SIG-M5 treated with dmso at 0.1 percent for 504 hours (cell line): ENCODE measurements around the gene ADGRA3.

Experiments used
- DNase-seq: peaks from one replicate; lab custom pipeline; 2025; ENCODE audit not compliant: unreplicated experiment; lab: John Stamatoyannopoulos, UW

Gene ADGRA3, protein sequence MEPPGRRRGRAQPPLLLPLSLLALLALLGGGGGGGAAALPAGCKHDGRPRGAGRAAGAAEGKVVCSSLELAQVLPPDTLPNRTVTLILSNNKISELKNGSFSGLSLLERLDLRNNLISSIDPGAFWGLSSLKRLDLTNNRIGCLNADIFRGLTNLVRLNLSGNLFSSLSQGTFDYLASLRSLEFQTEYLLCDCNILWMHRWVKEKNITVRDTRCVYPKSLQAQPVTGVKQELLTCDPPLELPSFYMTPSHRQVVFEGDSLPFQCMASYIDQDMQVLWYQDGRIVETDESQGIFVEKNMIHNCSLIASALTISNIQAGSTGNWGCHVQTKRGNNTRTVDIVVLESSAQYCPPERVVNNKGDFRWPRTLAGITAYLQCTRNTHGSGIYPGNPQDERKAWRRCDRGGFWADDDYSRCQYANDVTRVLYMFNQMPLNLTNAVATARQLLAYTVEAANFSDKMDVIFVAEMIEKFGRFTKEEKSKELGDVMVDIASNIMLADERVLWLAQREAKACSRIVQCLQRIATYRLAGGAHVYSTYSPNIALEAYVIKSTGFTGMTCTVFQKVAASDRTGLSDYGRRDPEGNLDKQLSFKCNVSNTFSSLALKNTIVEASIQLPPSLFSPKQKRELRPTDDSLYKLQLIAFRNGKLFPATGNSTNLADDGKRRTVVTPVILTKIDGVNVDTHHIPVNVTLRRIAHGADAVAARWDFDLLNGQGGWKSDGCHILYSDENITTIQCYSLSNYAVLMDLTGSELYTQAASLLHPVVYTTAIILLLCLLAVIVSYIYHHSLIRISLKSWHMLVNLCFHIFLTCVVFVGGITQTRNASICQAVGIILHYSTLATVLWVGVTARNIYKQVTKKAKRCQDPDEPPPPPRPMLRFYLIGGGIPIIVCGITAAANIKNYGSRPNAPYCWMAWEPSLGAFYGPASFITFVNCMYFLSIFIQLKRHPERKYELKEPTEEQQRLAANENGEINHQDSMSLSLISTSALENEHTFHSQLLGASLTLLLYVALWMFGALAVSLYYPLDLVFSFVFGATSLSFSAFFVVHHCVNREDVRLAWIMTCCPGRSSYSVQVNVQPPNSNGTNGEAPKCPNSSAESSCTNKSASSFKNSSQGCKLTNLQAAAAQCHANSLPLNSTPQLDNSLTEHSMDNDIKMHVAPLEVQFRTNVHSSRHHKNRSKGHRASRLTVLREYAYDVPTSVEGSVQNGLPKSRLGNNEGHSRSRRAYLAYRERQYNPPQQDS (N-terminal part only)

DNA sequence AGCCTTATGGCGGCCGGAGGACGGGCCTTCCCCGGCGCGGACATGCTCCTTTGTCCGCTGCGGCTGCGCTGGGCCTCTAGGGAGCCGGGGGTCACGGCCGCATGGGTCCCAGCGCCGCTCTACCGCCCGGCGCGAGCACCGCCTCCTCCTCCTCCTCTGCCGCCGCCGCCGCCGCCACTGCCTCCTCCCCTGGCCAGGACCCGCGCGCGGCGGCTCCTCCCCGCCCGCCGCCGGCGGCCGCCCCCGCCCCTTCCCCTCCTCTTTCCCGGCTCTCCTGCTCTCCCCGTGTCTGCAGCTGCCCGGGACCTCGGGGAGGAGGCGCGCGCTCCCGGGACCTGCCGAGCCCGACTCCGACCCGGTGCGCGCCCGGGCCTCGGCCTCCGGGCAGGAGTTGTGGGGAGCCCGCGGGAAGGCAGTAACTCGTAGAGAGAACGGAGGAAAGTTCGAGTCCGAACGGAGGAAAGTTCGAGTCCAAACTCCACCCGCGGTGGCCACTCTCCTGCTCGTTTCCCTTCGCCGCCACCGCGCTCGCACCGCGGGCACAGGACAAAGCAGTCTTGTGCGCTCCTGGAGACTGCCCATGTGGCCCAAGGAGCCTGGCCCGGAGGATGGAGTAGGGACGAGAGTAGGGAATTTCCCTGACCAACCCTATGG, at the start of gene ADGRA3:
Gene ADGRA3, minus strand, starts transcription at position 179 of the 654 bp plus-strand sequence. CDS start 282 bp downstream, outside the sequence.
- no peak for DNase-seq

DNA sequence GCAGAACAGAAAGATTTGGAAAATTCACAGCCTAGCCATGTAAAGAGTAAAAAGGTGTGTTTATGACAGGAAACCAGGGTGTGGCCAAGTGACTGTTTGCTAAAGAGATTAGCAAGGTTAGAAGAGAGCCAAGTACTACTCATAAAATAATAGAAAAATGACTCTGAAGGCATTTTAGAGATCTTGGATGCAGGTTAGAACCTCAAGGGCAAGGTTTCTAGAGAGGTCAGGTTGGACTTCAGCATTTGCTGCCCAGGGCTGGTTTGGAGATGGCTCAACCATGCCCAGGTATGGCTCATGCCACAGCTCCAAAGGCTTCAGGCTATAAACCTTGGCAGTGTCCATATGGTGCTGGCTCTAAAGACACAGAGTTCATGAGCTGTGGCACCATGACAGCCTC, 40.6 kb upstream of the ADGRA3 start:
- no peak for DNase-seq

DNA sequence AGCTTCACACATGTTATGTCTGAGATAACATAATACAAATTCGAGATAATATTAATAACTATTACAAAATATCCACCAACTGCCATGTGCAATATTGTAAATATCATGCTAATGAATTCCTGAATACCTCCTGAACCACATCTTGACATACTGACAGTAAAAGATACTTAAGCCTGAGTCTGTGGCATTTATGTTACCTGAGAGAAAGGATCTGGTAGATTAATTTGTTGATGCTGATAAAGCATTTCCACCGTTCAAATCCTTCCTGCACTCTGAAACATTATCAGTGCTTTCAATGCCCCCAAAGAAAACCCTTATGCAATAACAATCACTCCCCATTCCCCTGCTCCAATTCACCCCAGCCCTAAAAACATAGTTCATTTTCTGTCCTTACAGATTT, 38.8 kb upstream of the ADGRA3 start:
- DNase-seq = no peak

DNA sequence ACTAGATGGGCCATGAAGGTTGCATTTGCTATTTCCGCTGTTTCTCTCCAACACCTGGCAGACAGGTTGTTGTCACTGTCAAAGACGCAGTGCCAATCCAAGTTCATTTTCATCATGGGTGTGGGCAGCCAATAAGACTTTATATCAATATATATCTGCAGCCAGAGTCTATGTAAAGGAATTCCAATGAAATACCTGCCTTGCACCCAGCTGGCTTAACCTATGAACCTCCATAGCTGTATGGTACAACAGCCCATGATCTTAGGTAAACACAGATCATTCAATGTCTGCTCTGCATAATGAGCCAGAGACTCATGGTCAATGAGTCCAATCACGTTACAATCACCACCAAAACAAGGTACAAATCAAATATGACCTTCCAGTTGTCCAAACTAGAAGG, 37.7 kb upstream of the ADGRA3 start:
- DNase-seq = no peak

DNA sequence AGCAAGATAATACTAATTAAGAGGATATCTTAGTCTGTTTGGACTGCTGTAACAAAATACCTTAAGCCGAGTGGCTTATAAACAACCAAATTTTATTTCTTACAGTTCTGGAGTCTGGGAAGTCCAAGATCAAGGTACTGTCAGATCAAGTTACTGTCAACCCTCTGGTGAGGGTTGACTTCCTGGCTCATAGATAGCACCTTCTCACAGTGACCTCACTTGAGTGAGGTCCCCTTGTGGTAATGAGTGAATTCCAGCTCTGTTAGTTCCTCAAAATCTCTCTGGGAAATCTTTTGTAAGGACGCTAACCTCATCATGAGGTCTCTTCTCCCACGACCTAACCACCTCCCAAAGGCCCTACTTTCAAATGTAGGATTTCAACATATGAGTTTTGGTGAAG, 36.9 kb upstream of the ADGRA3 start:
- DNase-seq = no peak

DNA sequence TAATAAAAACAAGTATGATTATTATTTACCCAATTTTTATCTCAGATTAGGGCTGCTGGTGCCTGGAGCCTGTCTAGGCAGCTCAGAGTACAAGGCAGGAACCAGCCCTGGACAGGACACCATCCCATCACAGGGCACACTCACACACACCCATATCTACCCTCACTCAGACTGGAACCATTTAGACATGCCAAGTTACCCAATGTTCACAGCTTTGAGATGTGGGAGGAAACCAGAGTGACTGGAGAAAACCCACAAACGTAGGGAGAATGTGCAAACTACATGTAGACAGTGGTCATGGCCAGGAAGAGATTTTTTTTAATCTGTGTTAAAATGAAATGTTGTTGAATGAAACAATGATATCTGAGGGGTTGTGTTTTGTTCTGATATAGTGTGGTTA, 35.7 kb upstream of the ADGRA3 start:
- no peak for DNase-seq

DNA sequence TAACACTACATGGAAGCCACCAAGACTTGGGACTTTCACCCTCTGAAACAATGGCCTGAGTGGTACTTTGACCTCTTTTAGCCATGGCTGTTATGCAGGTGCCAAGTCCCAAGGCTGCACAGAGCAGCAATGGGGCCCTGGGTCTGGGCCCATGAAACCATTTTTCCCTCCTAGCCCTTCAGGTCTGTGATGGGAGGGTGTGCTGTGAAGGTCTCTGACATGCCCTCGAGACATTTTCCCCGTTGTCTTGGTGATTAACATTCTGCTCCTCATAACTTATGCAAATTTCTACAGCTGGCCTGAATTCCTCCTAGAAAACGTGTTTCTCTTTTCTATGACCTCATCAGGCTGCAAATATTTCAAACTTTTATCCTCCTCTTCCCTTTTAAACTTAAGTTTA, 30.4 kb upstream of the ADGRA3 start:
- DNase-seq = no peak

DNA sequence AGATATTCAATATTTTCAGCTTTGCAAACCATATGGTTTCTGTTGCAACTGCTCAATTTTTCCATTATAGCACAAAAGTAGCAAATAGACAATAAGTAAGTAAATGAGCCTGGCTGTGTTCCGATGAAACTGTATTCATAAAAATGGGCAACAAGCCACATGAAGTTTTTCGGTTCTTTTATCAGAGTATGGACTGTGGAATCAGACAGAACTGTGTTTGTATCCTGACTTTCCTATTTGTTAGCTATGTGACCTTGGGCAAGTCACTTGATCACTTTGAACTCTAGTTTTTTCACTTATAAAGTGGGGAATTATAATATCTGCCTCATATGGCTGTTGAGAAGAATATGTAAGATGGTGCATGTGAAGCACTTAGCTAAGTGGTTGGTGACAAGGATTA, 23.4 kb upstream of the ADGRA3 start:
- DNase-seq = no peak

DNA sequence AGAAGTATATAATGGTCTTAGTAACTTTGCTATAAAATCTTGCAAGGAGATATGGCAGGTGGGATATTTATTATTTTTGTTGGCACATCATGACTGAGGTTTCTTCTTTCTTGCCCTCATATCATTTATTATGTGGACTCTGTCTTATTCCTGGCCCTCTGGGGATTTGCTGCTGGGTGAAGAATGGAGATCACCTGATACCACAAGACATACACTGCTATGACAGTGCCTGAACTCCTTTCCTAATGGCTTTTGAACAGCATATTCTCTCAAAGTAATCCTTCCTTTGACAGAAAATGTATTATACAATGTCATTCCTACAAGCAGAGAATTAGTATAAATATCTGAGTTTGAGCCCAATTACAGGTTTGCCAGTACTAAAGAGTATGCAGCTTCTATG, 22.0 kb upstream of the ADGRA3 start:
- no peak for DNase-seq

DNA sequence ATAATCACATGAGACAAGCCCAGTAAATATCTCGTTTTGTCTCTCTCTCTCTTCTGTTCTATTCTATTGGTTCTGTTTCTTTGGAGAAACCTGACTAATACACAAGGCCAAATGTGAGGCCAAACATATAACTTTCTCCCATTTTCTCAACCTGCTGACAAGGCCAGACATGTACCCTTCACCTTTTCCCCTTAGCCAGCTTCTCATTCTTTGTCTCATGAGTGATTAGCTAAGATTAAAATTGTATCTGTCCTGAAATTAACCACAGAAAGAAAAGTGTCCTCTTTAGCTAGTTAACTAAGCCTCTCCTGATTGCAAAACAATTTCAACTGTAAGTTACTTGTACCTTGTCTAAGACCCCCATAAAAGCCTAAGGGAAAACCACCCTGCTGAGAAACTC, 18.5 kb upstream of the ADGRA3 start:
- no peak for DNase-seq

DNA sequence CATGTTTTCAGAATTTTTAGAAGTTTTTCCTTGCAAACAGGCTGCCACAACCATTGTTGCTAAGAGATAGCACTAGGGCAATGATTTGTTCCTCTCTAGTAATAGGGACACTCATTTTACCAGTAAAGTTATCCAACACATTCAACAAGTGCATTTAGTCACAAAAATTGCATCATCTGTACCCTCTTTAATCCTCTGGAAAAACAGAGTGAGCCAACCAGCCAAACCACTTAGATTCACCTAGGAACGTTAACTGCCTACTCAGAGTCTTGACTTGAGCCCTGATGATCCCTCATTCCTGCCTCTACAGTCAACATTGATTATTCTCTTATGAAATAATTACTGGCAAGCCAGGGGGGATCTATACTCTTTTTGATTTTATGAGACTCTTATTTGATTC, 17.0 kb upstream of the ADGRA3 start:
- no peak for DNase-seq

DNA sequence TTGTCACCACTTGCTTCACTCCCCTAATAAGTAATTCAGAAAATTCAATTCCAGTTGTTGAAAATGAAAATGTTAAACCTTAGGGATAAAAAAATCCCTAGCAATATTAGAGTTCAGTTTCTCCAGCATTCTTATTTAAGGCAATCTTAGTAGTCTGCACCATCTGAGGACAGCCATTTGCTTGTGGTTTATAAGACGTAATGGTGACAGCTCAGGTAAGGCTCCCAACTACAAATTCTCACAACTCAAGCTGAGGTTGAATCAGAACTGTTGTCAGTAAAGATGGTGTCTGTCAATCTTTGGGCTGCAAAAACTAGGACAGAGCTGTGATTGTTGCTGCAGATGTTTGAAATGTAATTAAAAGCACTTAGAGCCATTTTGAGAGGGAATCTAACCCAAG, 16.3 kb upstream of the ADGRA3 start:
- DNase-seq = no peak

DNA sequence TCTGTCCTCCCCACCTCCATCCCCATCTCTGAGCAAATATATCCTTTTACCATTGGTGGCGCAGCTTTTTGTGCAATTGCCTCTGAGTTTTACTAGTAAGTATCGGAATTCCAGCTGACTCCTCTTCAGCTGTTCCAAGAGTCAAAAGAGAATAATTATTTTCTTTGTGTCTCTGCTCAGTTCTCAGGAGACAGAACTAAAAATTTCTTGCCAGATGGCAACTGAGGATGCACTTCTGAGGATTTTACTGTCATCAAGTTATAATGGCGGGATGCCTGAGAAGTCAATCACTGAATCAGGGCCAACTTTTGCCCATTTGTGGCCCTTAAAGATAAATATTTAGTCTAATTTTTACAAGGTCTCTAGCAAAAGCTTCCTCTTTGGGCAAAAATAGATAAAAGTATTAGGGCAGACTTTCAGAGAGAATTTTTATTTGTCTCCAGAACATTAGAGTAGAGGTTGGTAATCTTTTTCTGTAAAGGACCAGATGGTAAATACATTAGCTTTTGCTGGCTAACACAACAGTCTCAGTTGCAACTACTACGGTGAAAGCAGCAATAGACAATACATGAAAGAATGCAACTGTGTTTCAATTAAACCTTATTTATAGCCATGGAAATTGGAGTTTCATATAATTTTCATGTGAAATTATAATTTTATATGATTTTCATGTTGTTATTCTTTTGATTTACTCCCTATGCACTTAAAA, 15.6 kb upstream of the ADGRA3 start:
- DNase-seq = no peak

DNA sequence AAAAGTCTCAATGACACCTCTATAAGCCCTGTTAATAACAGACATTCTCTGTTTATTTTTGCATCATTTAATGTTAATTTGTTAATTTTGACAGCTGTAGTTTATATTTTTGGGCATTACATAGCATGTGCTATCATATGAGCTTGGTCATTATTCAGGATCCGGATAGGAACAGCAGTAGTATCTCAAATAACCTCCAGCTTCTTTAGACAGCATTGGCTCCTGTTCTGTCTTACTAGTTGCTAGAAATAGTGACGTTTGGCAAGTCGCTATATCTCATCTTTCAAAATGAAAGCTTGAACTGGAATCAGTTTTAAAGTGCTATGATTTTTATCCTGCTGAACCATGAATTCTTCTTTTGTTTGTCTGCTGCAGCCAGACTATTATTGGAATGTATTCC, 9.0 kb upstream of the ADGRA3 start:
- DNase-seq = no peak

DNA sequence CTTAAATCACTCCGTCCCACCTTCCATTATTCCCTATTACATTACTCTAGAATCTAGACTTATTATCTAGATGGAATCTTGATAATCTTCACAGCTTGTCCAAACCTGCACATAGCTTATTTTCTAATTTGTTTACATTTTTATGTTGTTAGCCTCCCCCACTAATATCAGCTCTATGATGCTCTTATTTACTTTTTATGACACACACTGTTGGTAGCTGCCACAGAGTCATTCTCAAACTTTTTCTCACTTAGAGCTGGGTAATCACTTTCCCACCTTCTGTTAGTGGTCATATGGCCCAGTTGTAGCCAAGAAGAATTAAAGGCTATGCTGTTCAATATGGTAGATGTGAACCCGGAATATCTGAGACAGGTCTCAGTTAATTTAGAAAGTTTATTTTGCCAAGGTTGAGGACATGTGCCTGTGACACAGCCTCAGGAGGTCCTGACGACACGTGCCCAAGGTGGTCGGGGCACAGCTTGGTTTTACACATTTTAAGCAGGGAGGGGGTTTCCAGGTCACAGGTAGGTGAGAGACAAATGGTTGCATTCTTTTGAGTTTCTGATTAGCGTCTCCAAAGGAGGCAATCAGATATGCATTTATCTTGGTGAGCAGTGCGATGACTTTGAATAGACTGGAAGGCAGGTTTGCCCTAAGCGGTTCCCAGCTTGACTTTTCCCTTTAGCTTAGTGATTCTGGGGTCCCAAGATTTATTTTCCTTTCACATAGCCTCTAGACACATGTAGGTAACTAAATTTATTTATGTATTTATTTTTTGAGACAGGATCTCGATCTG, 7.0 kb upstream of the ADGRA3 start:
- DNase-seq = no peak

DNA sequence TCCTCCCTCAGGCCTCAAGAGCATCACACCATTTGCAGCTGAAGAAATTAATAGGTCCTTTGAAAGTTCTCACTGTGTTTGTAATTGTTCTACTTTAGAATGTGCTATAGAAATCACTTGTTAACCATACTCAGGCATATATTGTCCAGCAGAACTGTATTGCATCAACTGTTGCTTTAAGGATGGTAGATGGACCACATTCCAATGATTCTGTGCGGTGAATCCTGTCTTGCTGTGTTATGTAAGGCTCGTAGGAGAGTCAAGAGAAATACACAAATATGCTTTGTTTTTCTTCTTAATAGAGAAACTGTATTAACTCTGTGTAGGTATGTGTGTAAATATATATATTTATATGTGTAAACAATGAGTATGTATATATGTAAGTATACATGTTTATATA, 6.3 kb upstream of the ADGRA3 start:
- no peak for DNase-seq

DNA sequence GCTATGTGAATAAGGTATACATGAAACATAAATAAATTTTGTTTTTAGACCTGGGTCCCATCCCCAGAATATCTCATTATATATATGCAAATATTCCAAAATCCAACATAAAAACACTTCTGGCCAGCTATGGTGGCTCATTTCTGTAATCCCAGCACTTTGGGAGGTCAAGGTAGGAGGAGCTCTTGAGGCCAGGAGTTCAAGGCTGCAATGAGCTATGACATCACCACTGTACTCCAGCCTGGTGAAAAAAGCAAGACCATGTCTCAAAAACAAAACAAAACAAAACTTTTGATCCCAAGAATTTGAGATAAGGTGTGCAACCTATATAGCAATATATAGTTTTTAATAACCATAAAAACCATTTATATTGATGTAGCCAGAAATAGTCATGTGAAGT, 5.4 kb upstream of the ADGRA3 start:
- no peak for DNase-seq

DNA sequence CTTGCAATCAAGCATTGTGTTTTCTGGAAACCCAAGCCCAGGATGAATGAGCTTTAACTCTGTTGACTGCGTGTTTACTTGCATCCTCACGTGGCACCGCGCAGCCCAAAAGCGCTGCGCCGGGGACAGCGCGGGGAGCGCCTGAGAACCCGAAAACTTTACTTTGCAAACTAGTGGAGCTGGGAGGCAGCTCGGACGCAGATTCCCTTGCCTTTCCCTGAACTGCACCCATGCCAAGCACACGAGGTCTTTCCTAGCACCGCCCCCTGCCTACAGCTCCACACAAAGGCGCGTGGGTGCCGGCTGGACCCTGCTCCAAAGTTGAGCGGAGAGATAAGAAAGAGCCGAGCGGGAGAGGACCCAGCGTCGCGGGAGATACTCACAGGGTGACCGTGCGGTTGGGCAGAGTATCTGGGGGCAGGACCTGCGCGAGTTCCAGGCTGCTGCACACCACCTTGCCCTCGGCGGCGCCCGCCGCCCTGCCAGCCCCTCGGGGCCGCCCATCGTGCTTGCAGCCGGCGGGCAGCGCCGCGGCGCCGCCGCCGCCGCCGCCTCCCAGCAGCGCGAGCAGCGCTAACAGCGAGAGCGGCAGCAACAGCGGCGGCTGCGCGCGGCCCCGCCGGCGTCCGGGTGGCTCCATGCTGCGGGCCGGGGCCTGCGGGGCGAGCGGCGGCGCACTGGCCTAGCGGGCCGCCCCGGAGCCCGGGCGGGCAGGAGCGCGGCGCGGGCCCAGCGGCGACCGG, 550 bp downstream of the ADGRA3 start:
- peak; percentile 29 for DNase-seq

DNA sequence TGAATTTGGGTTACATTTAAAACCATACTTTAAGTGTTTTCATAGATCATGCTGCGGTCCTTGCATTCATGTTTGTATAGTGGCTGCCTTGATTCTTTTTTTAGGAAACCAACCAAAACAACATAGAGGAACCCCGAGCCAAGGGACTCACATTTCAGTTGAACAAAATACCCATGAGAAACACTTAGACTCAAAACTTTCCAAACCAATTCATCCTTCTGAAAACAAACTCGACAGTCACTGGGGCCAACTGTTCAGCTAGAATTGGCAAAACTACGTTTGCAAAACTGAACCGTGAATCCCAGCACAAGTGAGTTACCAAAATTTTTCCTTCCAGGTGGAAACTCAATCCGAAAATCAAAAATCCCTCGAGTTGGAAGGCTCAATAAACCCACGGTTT, 1.4 kb downstream of the ADGRA3 start:
- no peak for DNase-seq
